ENCODE data around the gene SCN7A. TPM values are rescaled to one million over a fixed set of nuclear protein-coding genes. Genes with fewer than 3 reads are reported as not detected.

The SCN7A gene
- total RNA-seq, 2 donors from 2014 or later, result 0.18 to 0.29 TPM

- no peak for DNase-seq
- no peaks in the 10 kb centered on the region for H3K9me3 ChIP-seq (ENCODE audit: control insufficient read depth, low read length)
- no peaks in the 10 kb centered on the region for H3K27me3 ChIP-seq (ENCODE audit: control insufficient read depth, insufficient read depth, low read length, poor library complexity, severe bottlenecking)
- no peak overlapping the region for H3K27ac ChIP-seq (ENCODE audit: low read depth, low read length)
- no peaks in the 10 kb centered on the region for H3K4me1 ChIP-seq (ENCODE audit: control insufficient read depth, insufficient read depth, low read length)
- H3K9ac ChIP-seq (ENCODE audit: extremely low read depth, low read length, poor library complexity, severe bottlenecking), result no peak overlapping the region
- no peak overlapping the region for H3K4me3 Mint-ChIP-seq
- no peaks in the 10 kb centered on the region for H3K36me3 ChIP-seq (ENCODE audit: control insufficient read depth, insufficient read depth, low read length)
- no peaks in the 10 kb centered on the region for H3K36me3 Mint-ChIP-seq (ENCODE audit: low read depth)
- H3K9me3 Mint-ChIP-seq, result no peaks in the 10 kb centered on the region
- no peak for TF ChIP-seq CTCF (conservative IDR thresholded peaks at IDR 0.05)
- no peaks in the 10 kb centered on the region for H3K27me3 Mint-ChIP-seq (ENCODE audit: insufficient read depth)
- no peak overlapping the region for H3K4me3 ChIP-seq (ENCODE audit: low read length)
- H3K27ac Mint-ChIP-seq, result no peak overlapping the region
- 92 to 93% methylated on average over 2 to 5 of the region's 5 CpGs for WGBS, 2 experiments (ENCODE audit: insufficient coverage in 1 of 2, insufficient read length in 1 of 2)
- H3K4me1 Mint-ChIP-seq, result no peaks in the 10 kb centered on the region
These were observed 25.7 kb downstream of the SCN7A start for GRCh38 chr2:166468124-166469024.

- Histone ChIP-seq H3K4me1 (ENCODE audit: control insufficient read depth, insufficient read depth, low read length) (no peaks in the 10 kb centered on the region), H3K27ac (ENCODE audit: low read depth, low read length) (no peak overlapping the region), H3K27me3 (ENCODE audit: control insufficient read depth, insufficient read depth, low read length, poor library complexity, severe bottlenecking) (no peaks in the 10 kb centered on the region), H3K9me3 (ENCODE audit: control insufficient read depth, low read length) (no peaks in the 10 kb centered on the region), H3K4me3 (ENCODE audit: low read length) (no peak overlapping the region), H3K9ac (ENCODE audit: extremely low read depth, low read length, poor library complexity, severe bottlenecking) (no peak overlapping the region), H3K36me3 (ENCODE audit: control insufficient read depth, insufficient read depth, low read length) (no peaks in the 10 kb centered on the region)
- Mint-ChIP-seq H3K4me3 (no peak overlapping the region), H3K27me3 (ENCODE audit: insufficient read depth) (no peaks in the 10 kb centered on the region), H3K27ac (no peak overlapping the region), H3K36me3 (ENCODE audit: low read depth) (no peaks in the 10 kb centered on the region), H3K9me3 (no peaks in the 10 kb centered on the region), H3K4me1 (no peaks in the 10 kb centered on the region)
- WGBS, 2 experiments (ENCODE audit: insufficient coverage in 1 of 2, insufficient read length in 1 of 2), result 100% methylated on average over 1 of the region's 1 CpG; no CpG with 5 or more reads in 1 of the 2 experiments
- TF ChIP-seq CTCF (conservative IDR thresholded peaks at IDR 0.05), result no peak
- no peak for DNase-seq
These were observed 29.9 kb downstream of the SCN7A start for GRCh38 chr2:166464187-166464586.

- WGBS, 2 experiments (ENCODE audit: insufficient coverage in 1 of 2, insufficient read length in 1 of 2), result 97% methylated on average over 5 of the region's 5 CpGs; no CpG with 5 or more reads in 1 of the 2 experiments
- Mint-ChIP-seq H3K4me1 (no peaks in the 10 kb centered on the region), H3K27me3 (ENCODE audit: insufficient read depth) (no peaks in the 10 kb centered on the region)
These were observed 30.4 kb downstream of the SCN7A start for GRCh38 chr2:166463640-166464039.

More at GRCh38 chr2:166463640-166464039, 30.4 kb downstream of the SCN7A start:
- no peak for DNase-seq
- no peak for TF ChIP-seq CTCF (conservative IDR thresholded peaks at IDR 0.05)
- Histone ChIP-seq H3K36me3 (ENCODE audit: control insufficient read depth, insufficient read depth, low read length) (no peaks in the 10 kb centered on the region), H3K4me3 (ENCODE audit: low read length) (no peak overlapping the region), H3K9ac (ENCODE audit: extremely low read depth, low read length, poor library complexity, severe bottlenecking) (no peak overlapping the region), H3K27ac (ENCODE audit: low read depth, low read length) (no peak overlapping the region), H3K9me3 (ENCODE audit: control insufficient read depth, low read length) (no peaks in the 10 kb centered on the region), H3K4me1 (ENCODE audit: control insufficient read depth, insufficient read depth, low read length) (no peaks in the 10 kb centered on the region), H3K27me3 (ENCODE audit: control insufficient read depth, insufficient read depth, low read length, poor library complexity, severe bottlenecking) (no peaks in the 10 kb centered on the region)
- Mint-ChIP-seq H3K36me3 (ENCODE audit: low read depth) (no peaks in the 10 kb centered on the region), H3K4me3 (no peak overlapping the region), H3K27ac (no peak overlapping the region), H3K9me3 (no peaks in the 10 kb centered on the region)

Measured in endodermal cell (in vitro differentiated cells).